Testis (tissue), 2 donors: ENCODE data around the gene REC114.

Source experiments
- POLR2A ChIP-seq: fragments of 450-650 bp; IDR thresholded peaks from one replicate; pipeline ENCODE4 v1.6.1; 2017; ENCODE audit warnings: antibody characterized with exemption, mild to moderate bottlenecking, moderate library complexity
- TF ChIP-seq, protein P1 (sequence below), 3 experiments: fragments of 450-650 bp in 2 of 3; fragments of 200-600 bp in 1 of 3; sonication (generic) in 1 of 3; IDR thresholded peaks; one replicate each; pipeline ENCODE4 v1.5.1; 2016 to 2019; ENCODE audit warnings: antibody characterized with exemption in 3 of 3, mild to moderate bottlenecking in 2 of 3, moderate library complexity in 1 of 3

DNA sequence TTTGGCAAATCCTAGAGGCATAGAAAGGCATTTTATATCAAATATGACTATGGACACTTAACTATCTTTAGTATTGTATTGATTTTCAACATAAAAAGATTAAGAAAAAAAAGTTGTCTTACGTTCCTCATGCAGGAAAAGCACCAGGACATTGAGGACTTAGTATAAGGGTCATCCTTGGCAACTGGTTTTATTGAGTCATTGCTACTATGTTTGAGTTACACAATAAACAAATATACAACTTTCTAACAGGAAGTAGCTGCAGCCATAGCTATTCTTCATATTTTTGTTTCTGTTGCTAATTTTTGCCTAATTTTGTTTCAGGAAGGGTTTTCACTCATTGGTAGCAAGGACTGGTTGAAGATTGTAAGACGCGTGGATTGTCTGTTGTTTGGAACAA lies 97.2 kb downstream of the REC114 start:
- TF ChIP-seq, protein P1, sequence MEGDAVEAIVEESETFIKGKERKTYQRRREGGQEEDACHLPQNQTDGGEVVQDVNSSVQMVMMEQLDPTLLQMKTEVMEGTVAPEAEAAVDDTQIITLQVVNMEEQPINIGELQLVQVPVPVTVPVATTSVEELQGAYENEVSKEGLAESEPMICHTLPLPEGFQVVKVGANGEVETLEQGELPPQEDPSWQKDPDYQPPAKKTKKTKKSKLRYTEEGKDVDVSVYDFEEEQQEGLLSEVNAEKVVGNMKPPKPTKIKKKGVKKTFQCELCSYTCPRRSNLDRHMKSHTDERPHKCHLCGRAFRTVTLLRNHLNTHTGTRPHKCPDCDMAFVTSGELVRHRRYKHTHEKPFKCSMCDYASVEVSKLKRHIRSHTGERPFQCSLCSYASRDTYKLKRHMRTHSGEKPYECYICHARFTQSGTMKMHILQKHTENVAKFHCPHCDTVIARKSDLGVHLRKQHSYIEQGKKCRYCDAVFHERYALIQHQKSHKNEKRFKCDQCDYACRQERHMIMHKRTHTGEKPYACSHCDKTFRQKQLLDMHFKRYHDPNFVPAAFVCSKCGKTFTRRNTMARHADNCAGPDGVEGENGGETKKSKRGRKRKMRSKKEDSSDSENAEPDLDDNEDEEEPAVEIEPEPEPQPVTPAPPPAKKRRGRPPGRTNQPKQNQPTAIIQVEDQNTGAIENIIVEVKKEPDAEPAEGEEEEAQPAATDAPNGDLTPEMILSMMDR (IDR thresholded peaks at IDR 0.05) = no peak
- no peak for TF ChIP-seq POLR2A
